SK-N-SH treated with all-trans-retinoic acid at 6 μM for 48 hours (cell line): ENCODE data around the gene MFSD6.

Source experiments
- CREB5 ChIP-seq: fragments of 250-450 bp; sonication (Bioruptor Pico); IDR thresholded peaks from 2 replicates; pipeline ENCODE4 v1.5.1; 2020; ENCODE audit warnings: low read depth, mild to moderate bottlenecking, moderate library complexity
- PATZ1 ChIP-seq: fragments of 250-450 bp; sonication (Bioruptor Pico); IDR thresholded peaks from 2 replicates; pipeline ENCODE4 v1.8.0; 2020; ENCODE audit warnings: mild to moderate bottlenecking, moderate library complexity, borderline replicate concordance
- RARB ChIP-seq: fragments of 250-450 bp; sonication (Bioruptor Pico); IDR thresholded peaks from 2 replicates; pipeline ENCODE4 v1.8.0; 2021; ENCODE audit warnings: mild to moderate bottlenecking, moderate library complexity
- TCF4 ChIP-seq: fragments of 250-450 bp; sonication (Bioruptor Pico); IDR thresholded peaks from 2 replicates; pipeline ENCODE4 v1.8.0; 2021; ENCODE audit warnings: mild to moderate bottlenecking, moderate library complexity, borderline replicate concordance
- ZFP3 ChIP-seq: fragments of 250-450 bp; sonication (Bioruptor Pico); IDR thresholded peaks from 2 replicates; pipeline ENCODE4 v1.5.0; 2020; ENCODE audit warnings: mild to moderate bottlenecking, moderate library complexity
- ZNF70 ChIP-seq: fragments of 450-650 bp; formaldehyde crosslinking; IDR thresholded peaks from 2 replicates; pipeline ENCODE4 v1.5.0; 2020; ENCODE audit warnings: mild to moderate bottlenecking, moderate library complexity

- TF ChIP-seq CREB5 (CRISPR knock-in tag) (no peak), TCF4 (no peak), RARB (no peak), PATZ1 (CRISPR knock-in tag) (no peak), ZNF70 (no peak), ZFP3 (CRISPR knock-in tag) (no peak)
Measured at GRCh38 chr2:190407246-190407661, 901 bp upstream of the MFSD6 start.
